Activated CD4-positive, alpha-beta memory T cell treated with anti-CD3 and anti-CD28 coated beads for 36 hours (primary cell): ENCODE data around the gene CEACAM8. TPM values are rescaled to one million over a fixed set of nuclear protein-coding genes. Genes with fewer than 3 reads are reported as not detected.
"Not testable (repeated sequence)": the region's sequence is repeated elsewhere in the genome, so short reads cannot be mapped to it uniquely, and the experiment has no call there.

Experiments used
- CTCF ChIA-PET: fragments of 350-600 bp; sonication (Branson Sonifier 250); formaldehyde crosslinking; loops from one replicate; lab custom pipeline; 2021; ENCODE audit warnings: antibody characterized with exemption, inconsistent platforms; lab: Charles Lee
- POLR2A ChIA-PET: fragments of 350-600 bp; sonication (Branson Sonifier 250); formaldehyde crosslinking; loops from one replicate; lab custom pipeline; 2021; ENCODE audit warnings: antibody characterized with exemption; lab: Charles Lee
- DNase-seq: peaks from one replicate; pipeline ENCODE4 v3.0.0-alpha.2; 2020
- H3K27ac Mint-ChIP-seq: one replicate; pipeline ENCODE4 v1.8.0; 2021; ENCODE audit warnings: mixed read lengths
- H3K27me3 Mint-ChIP-seq: one replicate; pipeline ENCODE4 v1.8.0; 2021; ENCODE audit warnings: mixed read lengths
- H3K36me3 Mint-ChIP-seq: one replicate; pipeline ENCODE4 v1.8.0; 2021; ENCODE audit warnings: mixed read lengths
- H3K4me1 Mint-ChIP-seq: one replicate; pipeline ENCODE4 v1.8.0; 2021; ENCODE audit warnings: low read depth, mixed read lengths
- H3K4me3 Mint-ChIP-seq: one replicate; pipeline ENCODE4 v1.8.0; 2021; ENCODE audit warnings: mild to moderate bottlenecking, mixed read lengths
- H3K9me3 Mint-ChIP-seq: one replicate; pipeline ENCODE4 v1.8.0; 2021; ENCODE audit warnings: mixed read lengths
- intact Hi-C: fragments of 100-400 bp; cut with micrococcal nuclease; formaldehyde crosslinking; loops from one replicate; pipeline ENCODE4 v1.15.1; 2023
- total RNA-seq, 2 experiments: library from RNA; stranded (reverse); gene quantifications; one replicate each; pipeline ENCODE4 v1.2.3, GENCODE V29; 2021

CEACAM8 gene
- total RNA-seq, 2 experiments from 2014 or later, result not detected

GRCh38 chr19:42610401-42610915 lies 15.7 kb upstream of the CEACAM8 start:
- CTCF ChIA-PET, H3K27ac Mint-ChIP-seq, H3K4me3 Mint-ChIP-seq, intact Hi-C loops, H3K9me3 Mint-ChIP-seq, H3K36me3 Mint-ChIP-seq, POLR2A ChIA-PET, H3K4me1 Mint-ChIP-seq, DNase-seq: not testable (repeated sequence)
- H3K27me3 Mint-ChIP-seq, result peaks cover 22% of the 10 kb centered on the region

- intact Hi-C loops, result no loop called here
- H3K9me3 Mint-ChIP-seq, result peaks cover 2% of the 10 kb centered on the region
- H3K36me3 Mint-ChIP-seq, result no peaks in the 10 kb centered on the region
- no peak overlapping the region for H3K27ac Mint-ChIP-seq
- peak; percentile 77 for DNase-seq
- peaks cover 24% of the 10 kb centered on the region for H3K27me3 Mint-ChIP-seq
- CTCF ChIA-PET, result interaction anchor here (0.6 to 1.5 kb wide), 8 partner anchors 10 to 157 kb away, joined by 3 to 6 read pairs (median 4); no protein-coding TSS in a partner anchor
- no peak overlapping the region for H3K4me3 Mint-ChIP-seq
- POLR2A ChIA-PET, result no interaction called here
- H3K4me1 Mint-ChIP-seq, result no peaks in the 10 kb centered on the region
Measured at GRCh38 chr19:42606660-42607351, 12.1 kb upstream of the CEACAM8 start.

GRCh38 chr19:42601811-42602443 lies 7.2 kb upstream of the CEACAM8 start:
- CTCF ChIA-PET, result interaction anchor here (0.9 to 1.0 kb wide), 2 partner anchors 27 to 38 kb away, joined by 3 read pairs; no protein-coding TSS in a partner anchor
- H3K27ac Mint-ChIP-seq, result no peak overlapping the region

GRCh38 chr19:42596391-42597072 lies 1.8 kb upstream of the CEACAM8 start:
- Mint-ChIP-seq H3K27me3 (peaks cover 12% of the 10 kb centered on the region), H3K4me3 (no peak overlapping the region), H3K9me3 (no peaks in the 10 kb centered on the region), H3K4me1 (no peaks in the 10 kb centered on the region), H3K36me3 (no peaks in the 10 kb centered on the region), H3K27ac (no peak overlapping the region)
- intact Hi-C loops, result loop anchor here (1.0 kb wide), 2 partner anchors 29 to 146 kb away; no protein-coding TSS in a partner anchor
- CTCF ChIA-PET, result interaction anchor here (0.6 to 3.3 kb wide), 33 partner anchors 9 to 166 kb away, joined by 3 to 39 read pairs (median 4); partner anchors contain the start of gene CEACAM1
- POLR2A ChIA-PET, result no interaction called here
- peak; percentile 48 for DNase-seq

More at GRCh38 chr19:42601811-42602443, 7.2 kb upstream of the CEACAM8 start:
- Mint-ChIP-seq H3K4me1 (no peaks in the 10 kb centered on the region), H3K9me3 (no peaks in the 10 kb centered on the region), H3K4me3 (no peak overlapping the region), H3K36me3 (no peaks in the 10 kb centered on the region), H3K27me3 (peaks cover 27% of the 10 kb centered on the region)
- intact Hi-C loops, result no loop called here
- DNase-seq, result peak; percentile 41
- POLR2A ChIA-PET, result no interaction called here

- Mint-ChIP-seq H3K4me1 (no peaks in the 10 kb centered on the region), H3K27me3 (peaks cover 12% of the 10 kb centered on the region), H3K4me3 (no peak overlapping the region), H3K27ac (no peak overlapping the region), H3K36me3 (no peaks in the 10 kb centered on the region), H3K9me3 (no peaks in the 10 kb centered on the region)
- DNase-seq, result no peak
- intact Hi-C loops, result loop anchor here (1.0 kb wide), 2 partner anchors 28 to 145 kb away; no protein-coding TSS in a partner anchor
- ChIA-PET POLR2A (no interaction called here), CTCF (interaction anchor here (0.8 to 3.3 kb wide), 16 partner anchors 12 to 167 kb away, joined by 3 to 39 read pairs (median 5); no protein-coding TSS in a partner anchor)
Measured at GRCh38 chr19:42595550-42596172, 937 bp upstream of the CEACAM8 start.

- no peak for DNase-seq
- no peaks in the 10 kb centered on the region for H3K9me3 Mint-ChIP-seq
- CTCF ChIA-PET, result interaction anchor here (1.8 kb wide), 1 partner anchor 23 kb away, joined by 5 read pairs; no protein-coding TSS in a partner anchor
- no peaks in the 10 kb centered on the region for H3K4me1 Mint-ChIP-seq
- peaks cover 5% of the 10 kb centered on the region for H3K27me3 Mint-ChIP-seq
- H3K27ac Mint-ChIP-seq, result no peak overlapping the region
- POLR2A ChIA-PET, result no interaction called here
- intact Hi-C loops, result no loop called here
- no peak overlapping the region for H3K4me3 Mint-ChIP-seq
- no peaks in the 10 kb centered on the region for H3K36me3 Mint-ChIP-seq
Measured at GRCh38 chr19:42589792-42590191, 4.9 kb downstream of the CEACAM8 start.

- H3K36me3 Mint-ChIP-seq, result no peaks in the 10 kb centered on the region
- intact Hi-C loops, result no loop called here
- no peak overlapping the region for H3K27ac Mint-ChIP-seq
- H3K27me3 Mint-ChIP-seq, result peaks cover 11% of the 10 kb centered on the region
- H3K4me3 Mint-ChIP-seq, result no peak overlapping the region
- CTCF ChIA-PET, result interaction anchor here (1.6 to 2.1 kb wide), 2 partner anchors 12 to 18 kb away, joined by 4 to 13 read pairs; no protein-coding TSS in a partner anchor
- DNase-seq, result no peak
- H3K4me1 Mint-ChIP-seq, result no peaks in the 10 kb centered on the region
- POLR2A ChIA-PET, result no interaction called here
- H3K9me3 Mint-ChIP-seq, result no peaks in the 10 kb centered on the region
Measured at GRCh38 chr19:42584466-42584865, 10.3 kb downstream of the CEACAM8 start.

- POLR2A ChIA-PET, result no interaction called here
- intact Hi-C loops, result no loop called here
- Mint-ChIP-seq H3K27ac (no peak overlapping the region), H3K4me3 (no peak overlapping the region), H3K4me1 (no peaks in the 10 kb centered on the region), H3K9me3 (no peaks in the 10 kb centered on the region), H3K27me3 (peaks cover 8% of the 10 kb centered on the region), H3K36me3 (no peaks in the 10 kb centered on the region)
- DNase-seq, result no peak
- CTCF ChIA-PET, result interaction anchor here (1.3 to 1.5 kb wide), 2 partner anchors 9 to 19 kb away, joined by 5 to 7 read pairs; no protein-coding TSS in a partner anchor
Measured at GRCh38 chr19:42577016-42577415, 17.7 kb downstream of the CEACAM8 start.

GRCh38 chr19:42576241-42576640 lies 18.5 kb downstream of the CEACAM8 start:
- H3K9me3 Mint-ChIP-seq, result no peaks in the 10 kb centered on the region
- CTCF ChIA-PET, result interaction anchor here (1.3 to 1.5 kb wide), 2 partner anchors 9 to 20 kb away, joined by 5 to 7 read pairs; no protein-coding TSS in a partner anchor

GRCh38 chr19:42573642-42574041 lies 21.1 kb downstream of the CEACAM8 start:
- Mint-ChIP-seq H3K36me3 (no peaks in the 10 kb centered on the region), H3K4me3 (no peak overlapping the region), H3K4me1 (no peaks in the 10 kb centered on the region), H3K27ac (no peak overlapping the region), H3K27me3 (peaks cover 4% of the 10 kb centered on the region), H3K9me3 (no peaks in the 10 kb centered on the region)
- ChIA-PET POLR2A (no interaction called here), CTCF (no interaction called here)
- intact Hi-C loops, result no loop called here
- DNase-seq, result no peak

More at GRCh38 chr19:42576241-42576640, 18.5 kb downstream of the CEACAM8 start:
- H3K4me3 Mint-ChIP-seq, result no peak overlapping the region
- POLR2A ChIA-PET, result no interaction called here
- DNase-seq, result no peak
- intact Hi-C loops, result no loop called here
- H3K27me3 Mint-ChIP-seq, result peaks cover 8% of the 10 kb centered on the region
- H3K27ac Mint-ChIP-seq, result no peak overlapping the region
- no peaks in the 10 kb centered on the region for H3K36me3 Mint-ChIP-seq
- no peaks in the 10 kb centered on the region for H3K4me1 Mint-ChIP-seq

GRCh38 chr19:42571116-42571515 lies 23.6 kb downstream of the CEACAM8 start:
- ChIA-PET POLR2A (no interaction called here), CTCF (no interaction called here)
- DNase-seq, result no peak
- Mint-ChIP-seq H3K4me1 (peaks cover 2% of the 10 kb centered on the region), H3K9me3 (no peaks in the 10 kb centered on the region), H3K27me3 (peaks cover 5% of the 10 kb centered on the region), H3K27ac (no peak overlapping the region), H3K36me3 (no peaks in the 10 kb centered on the region), H3K4me3 (no peak overlapping the region)
- intact Hi-C loops, result no loop called here
